Testis (tissue), 3 donors: ENCODE results near the gene MPDZ. TPM values are rescaled to one million over a fixed set of nuclear protein-coding genes. Genes with fewer than 3 reads are reported as not detected.

Experiments used
- DNase-seq: peaks from one replicate; pipeline ENCODE4 v3.0.0-alpha.2; 2019
- H3K27ac ChIP-seq, 2 donors: fragments of 200-600 bp; sonication (generic); one replicate each; pipeline ENCODE4 v1.5.1; 2019
- H3K27me3 ChIP-seq: fragments of 200-600 bp; sonication (generic); one replicate; pipeline ENCODE4 v1.5.1; 2019
- H3K36me3 ChIP-seq: fragments of 200-600 bp; sonication (generic); one replicate; pipeline ENCODE4 v1.5.1; 2017; ENCODE audit warnings: low read depth; ENCODE audit errors: missing control alignments
- H3K4me1 ChIP-seq: fragments of 200-600 bp; sonication (generic); one replicate; pipeline ENCODE4 v1.5.1; 2019
- H3K4me3 ChIP-seq, 2 donors: fragments of 200-600 bp; sonication (generic); one replicate each; pipeline ENCODE4 v1.5.1; 2017 to 2019
- H3K9me3 ChIP-seq: fragments of 200-600 bp; sonication (generic); one replicate; pipeline ENCODE4 v1.5.1; 2017
- POLR2A ChIP-seq: fragments of 450-650 bp; IDR thresholded peaks from one replicate; pipeline ENCODE4 v1.6.1; 2017; ENCODE audit warnings: antibody characterized with exemption, mild to moderate bottlenecking, moderate library complexity
- WGBS, 2 donors: methylation state at CpG; one replicate each; pipeline ENCODE4 v1.1.5; 2018; 5-methylcytosine and 5-hydroxymethylcytosine counted together
- intact Hi-C: fragments of 100-400 bp; cut with DNase I; formaldehyde crosslinking; loops from one replicate; pipeline ENCODE4 v1.15.1; 2023; ENCODE audit warnings: low total_unique reads
- polyA plus RNA-seq: library from polyadenylated mRNA; stranded (reverse); fragments of 350-450 nt; fragmentation: Illumina TruSeq; extraction: RNeasy Lipid Tissue Mini Kit (QIAGEN cat#74804); gene quantifications from one replicate; pipeline ENCODE4 v1.2.3, GENCODE V29; 2014; ENCODE audit warnings: low read depth, low replicate concordance; ENCODE audit not compliant: insufficient read depth
- total RNA-seq, 2 donors: library from RNA; depleted of rRNA; stranded (reverse); fragments of >200 nt; gene quantifications; one replicate each; pipeline ENCODE4 v1.2.3, GENCODE V29; 2016
- TF ChIP-seq, protein P1 (sequence below), 3 experiments: fragments of 450-650 bp in 2 of 3; fragments of 200-600 bp in 1 of 3; sonication (generic) in 1 of 3; IDR thresholded peaks; one replicate each; pipeline ENCODE4 v1.5.1; 2016 to 2019; ENCODE audit warnings: antibody characterized with exemption in 3 of 3, mild to moderate bottlenecking in 2 of 3, moderate library complexity in 1 of 3

MPDZ gene
- total and polyA plus RNA-seq, 3 donors from 2014 or later: 25.4 to 42.8 (median 38.2) TPM

DNA sequence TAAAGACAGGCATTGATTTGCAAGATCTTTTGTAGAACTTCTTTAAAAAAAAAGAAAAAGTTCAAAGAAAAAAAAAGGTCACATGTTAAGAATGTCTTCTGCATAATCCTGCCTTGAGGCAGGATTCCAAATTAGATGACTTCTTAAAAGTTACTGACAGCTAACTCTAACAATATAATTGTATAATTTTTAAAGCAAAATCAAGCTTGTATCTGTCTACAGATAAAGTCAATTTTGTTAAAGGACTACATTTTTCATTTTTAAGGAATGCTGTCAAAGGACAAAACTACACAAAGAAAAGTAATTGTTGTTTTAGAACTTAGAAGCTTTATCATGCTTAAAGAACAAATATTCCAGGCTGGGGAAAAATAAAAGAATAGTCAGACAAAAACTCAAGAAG is 57.8 kb downstream of the MPDZ start:
- Histone ChIP-seq H3K9me3 (no peaks in the 10 kb centered on the region), H3K36me3 (no peaks in the 10 kb centered on the region), H3K4me3 (no peak overlapping the region), H3K4me1 (no peaks in the 10 kb centered on the region), H3K27me3 (no peaks in the 10 kb centered on the region), H3K27ac (no peak overlapping the region)
- TF ChIP-seq, protein P1, sequence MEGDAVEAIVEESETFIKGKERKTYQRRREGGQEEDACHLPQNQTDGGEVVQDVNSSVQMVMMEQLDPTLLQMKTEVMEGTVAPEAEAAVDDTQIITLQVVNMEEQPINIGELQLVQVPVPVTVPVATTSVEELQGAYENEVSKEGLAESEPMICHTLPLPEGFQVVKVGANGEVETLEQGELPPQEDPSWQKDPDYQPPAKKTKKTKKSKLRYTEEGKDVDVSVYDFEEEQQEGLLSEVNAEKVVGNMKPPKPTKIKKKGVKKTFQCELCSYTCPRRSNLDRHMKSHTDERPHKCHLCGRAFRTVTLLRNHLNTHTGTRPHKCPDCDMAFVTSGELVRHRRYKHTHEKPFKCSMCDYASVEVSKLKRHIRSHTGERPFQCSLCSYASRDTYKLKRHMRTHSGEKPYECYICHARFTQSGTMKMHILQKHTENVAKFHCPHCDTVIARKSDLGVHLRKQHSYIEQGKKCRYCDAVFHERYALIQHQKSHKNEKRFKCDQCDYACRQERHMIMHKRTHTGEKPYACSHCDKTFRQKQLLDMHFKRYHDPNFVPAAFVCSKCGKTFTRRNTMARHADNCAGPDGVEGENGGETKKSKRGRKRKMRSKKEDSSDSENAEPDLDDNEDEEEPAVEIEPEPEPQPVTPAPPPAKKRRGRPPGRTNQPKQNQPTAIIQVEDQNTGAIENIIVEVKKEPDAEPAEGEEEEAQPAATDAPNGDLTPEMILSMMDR (IDR thresholded peaks at IDR 0.05): no peak
- TF ChIP-seq POLR2A: no peak
- intact Hi-C loops: no loop called here
- no peak for DNase-seq

DNA sequence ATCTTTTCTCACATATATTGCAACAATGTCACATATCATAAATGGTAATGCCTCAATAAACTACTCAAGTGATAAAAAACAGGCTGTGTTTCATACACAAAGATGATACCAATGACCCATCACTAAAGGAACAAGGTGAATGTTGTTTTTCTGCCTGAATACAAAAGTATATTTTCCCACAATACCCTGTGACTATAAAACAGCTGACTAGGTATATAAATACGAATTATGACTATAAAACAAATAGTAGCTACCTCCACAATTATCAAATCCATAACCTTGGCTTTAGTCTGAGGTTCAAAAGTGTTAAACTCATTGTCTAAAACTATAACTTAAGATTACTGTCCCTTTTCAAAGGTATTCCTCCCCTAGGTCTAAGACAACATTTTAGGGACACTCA is 58.7 kb downstream of the MPDZ start:
- intact Hi-C loops: no loop called here
- H3K4me3 ChIP-seq: no peak overlapping the region
- no peaks in the 10 kb centered on the region for H3K4me1 ChIP-seq
- no peak for TF ChIP-seq POLR2A
- TF ChIP-seq, protein P1 (IDR thresholded peaks at IDR 0.05): no peak
- H3K27me3 ChIP-seq: no peaks in the 10 kb centered on the region
- 91 to 97% methylated on average over 1 of the region's 1 CpG for WGBS, 2 donors
- H3K36me3 ChIP-seq: no peaks in the 10 kb centered on the region
- no peaks in the 10 kb centered on the region for H3K9me3 ChIP-seq
- no peak for DNase-seq
- H3K27ac ChIP-seq: no peak overlapping the region

DNA sequence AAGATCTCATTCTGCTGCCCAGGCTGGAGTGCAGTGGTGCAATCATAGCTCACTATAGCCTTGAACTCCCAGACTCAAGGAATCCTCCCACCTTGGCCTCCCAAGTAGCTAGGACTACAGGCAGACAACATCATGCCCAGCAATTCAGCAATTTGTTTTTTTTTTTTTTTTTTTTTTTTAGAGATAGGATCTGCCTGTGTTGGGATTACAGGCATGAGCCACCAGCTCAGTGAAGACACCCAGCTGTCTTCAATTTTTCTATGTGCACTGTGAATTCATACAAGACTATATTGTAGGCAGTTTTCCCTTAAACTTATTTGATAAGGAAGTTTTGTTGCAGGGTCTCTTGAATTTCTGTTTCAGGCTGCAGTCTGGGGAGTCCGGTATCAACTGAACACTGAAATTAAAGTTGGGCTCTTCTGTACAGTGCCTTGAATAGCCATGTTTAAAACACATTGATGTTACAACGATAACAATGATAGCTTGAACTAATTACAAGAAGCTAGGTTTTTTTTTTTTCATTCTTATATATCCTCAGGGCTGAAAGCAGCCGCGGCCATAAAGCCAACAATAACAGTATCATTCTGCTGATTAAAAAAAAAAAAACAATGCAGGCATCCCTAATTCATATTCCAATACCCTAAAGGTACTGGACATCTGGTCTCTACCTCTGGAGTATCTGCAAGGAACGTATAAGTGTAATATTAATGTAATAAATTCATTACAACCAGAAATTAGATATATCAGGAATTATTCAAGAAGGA is 63.5 kb downstream of the MPDZ start:
- Histone ChIP-seq H3K4me3 (no peak overlapping the region), H3K27ac (no peak overlapping the region), H3K36me3 (no peaks in the 10 kb centered on the region), H3K27me3 (no peaks in the 10 kb centered on the region), H3K9me3 (no peaks in the 10 kb centered on the region), H3K4me1 (no peaks in the 10 kb centered on the region)
- 89% methylated on average over 5 of the region's 5 CpGs for WGBS, 2 donors
- intact Hi-C loops: no loop called here
- TF ChIP-seq, protein P1 (IDR thresholded peaks at IDR 0.05): no peak
- TF ChIP-seq POLR2A: no peak
- no peak for DNase-seq

DNA sequence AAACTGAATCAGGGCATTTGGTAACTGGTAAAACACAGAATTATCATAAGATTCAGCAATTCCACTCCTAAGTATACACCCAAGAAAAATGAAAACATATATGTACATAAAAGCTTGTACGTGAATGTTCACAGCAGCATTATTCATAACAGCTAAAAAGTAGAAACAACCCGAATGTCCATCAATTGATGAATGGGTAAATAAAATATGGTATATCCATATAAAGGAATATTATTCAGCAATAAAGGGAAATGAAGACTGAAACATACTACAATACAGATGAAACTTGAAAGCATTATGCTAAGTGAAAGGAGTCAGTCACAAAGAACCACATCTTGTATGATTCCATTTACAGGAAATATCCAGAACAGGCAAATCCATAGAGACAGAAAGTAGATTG is 65.5 kb downstream of the MPDZ start:
- DNase-seq: no peak
- no peak overlapping the region for H3K27ac ChIP-seq
- H3K4me3 ChIP-seq: no peak overlapping the region
- 96 to 100% methylated on average over 2 of the region's 2 CpGs for WGBS, 2 donors
- H3K36me3 ChIP-seq: no peaks in the 10 kb centered on the region
- H3K27me3 ChIP-seq: no peaks in the 10 kb centered on the region
- intact Hi-C loops: no loop called here
- no peaks in the 10 kb centered on the region for H3K9me3 ChIP-seq
- TF ChIP-seq, protein P1 (IDR thresholded peaks at IDR 0.05): no peak
- no peaks in the 10 kb centered on the region for H3K4me1 ChIP-seq

DNA sequence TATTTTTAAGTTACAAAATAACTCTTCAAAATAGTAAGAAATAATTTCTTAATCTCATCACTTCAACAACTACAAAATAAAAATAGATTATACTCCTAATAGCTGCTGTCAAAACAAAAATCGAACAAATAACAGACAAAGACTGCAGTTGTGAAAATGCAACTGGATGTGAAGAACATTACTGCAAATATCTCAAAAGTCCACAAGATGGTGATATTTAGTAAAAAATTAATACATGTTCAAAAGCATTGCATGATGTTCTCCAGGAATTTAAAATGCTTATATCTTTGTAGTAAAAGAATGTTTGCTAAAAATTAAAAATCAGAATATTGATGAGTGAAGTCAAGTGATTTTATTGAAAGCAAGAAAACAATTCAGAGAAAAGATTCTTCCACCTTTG is 66.2 kb downstream of the MPDZ start:
- Histone ChIP-seq H3K4me3 (no peak overlapping the region), H3K27ac (no peak overlapping the region), H3K36me3 (no peaks in the 10 kb centered on the region), H3K27me3 (no peaks in the 10 kb centered on the region), H3K4me1 (no peaks in the 10 kb centered on the region), H3K9me3 (no peaks in the 10 kb centered on the region)
- intact Hi-C loops: no loop called here
- no peak for DNase-seq
- WGBS, 2 donors: 86 to 100% methylated on average over 1 of the region's 1 CpG
- no peak for TF ChIP-seq POLR2A
- TF ChIP-seq, protein P1 (IDR thresholded peaks at IDR 0.05): peak in 2 of 3 experiments; percentile 3 to 31
